Endothelial cell of umbilical vein (primary cell): ENCODE data around the gene LCOR. TPM values are rescaled to one million over a fixed set of nuclear protein-coding genes. Genes with fewer than 3 reads are reported as not detected.

Experiments
- BruUV-seq: library from RNA; stranded (reverse); fragments of 400-500 nt; replicated peaks from 2 replicates; lab custom pipeline; 2021; lab: Mats Ljungman, UMichigan
- CTCF ChIA-PET: fragments of 300-600, 350-600 bp; sonication (Branson Sonifier 250); formaldehyde crosslinking; loops from one replicate; lab custom pipeline; 2021; ENCODE audit warnings: antibody characterized with exemption, inconsistent platforms; lab: Charles Lee
- POLR2A ChIA-PET: fragments of 300-600, 350-600 bp; sonication (Branson Sonifier 250); formaldehyde crosslinking; loops from one replicate; lab custom pipeline; 2021; ENCODE audit warnings: antibody characterized with exemption, inconsistent platforms; lab: Charles Lee
- DNase-seq: peaks from one replicate; pipeline ENCODE4 v3.0.0-alpha.2; 2011; ENCODE audit warnings: low read depth, low spot score
- FAIRE-seq: peaks from 2 replicates; lab custom pipeline; 2011; peaks lifted over from hg19 to GRCh38; lab: Jason Lieb, UNC
- H2AFZ ChIP-seq: 2 replicates; pipeline ENCODE4 v1.6.0; 2012; ENCODE audit warnings: low read depth, low read length, control low read depth, inconsistent platforms
- H3K27ac ChIP-seq: 2 replicates; pipeline ENCODE4 v1.5.1; 2011; ENCODE audit warnings: low read depth, mild to moderate bottlenecking, control low read depth, low read length, moderate library complexity; ENCODE audit not compliant: insufficient read depth
- H3K27me3 ChIP-seq, 2 experiments: 2 replicates each; pipeline versions ENCODE4 v1.6.0 to v1.6.1; 2011; ENCODE audit warnings: low read length in 2 of 2, mixed read lengths in 1 of 2; ENCODE audit not compliant: control insufficient read depth in 2 of 2, insufficient read depth in 2 of 2
- H3K36me3 ChIP-seq, 2 experiments: 2 replicates in 1 of 2; 3 replicates in 1 of 2; pipeline ENCODE4 v1.5.1; 2011; ENCODE audit warnings: low read length in 2 of 2, mild to moderate bottlenecking in 1 of 2, moderate library complexity in 1 of 2; ENCODE audit not compliant: control insufficient read depth in 2 of 2, insufficient read depth in 2 of 2; ENCODE audit errors: extremely low read depth in 1 of 2
- H3K4me1 ChIP-seq: 3 replicates; pipeline ENCODE4 v1.5.1; 2011; ENCODE audit warnings: mild to moderate bottlenecking, low read length; ENCODE audit not compliant: control insufficient read depth, insufficient read depth; ENCODE audit errors: extremely low read depth
- H3K4me2 ChIP-seq: 2 replicates; pipeline ENCODE4 v1.6.1; 2011; ENCODE audit warnings: low read length, control low read depth, mixed read lengths; ENCODE audit not compliant: insufficient read depth
- H3K4me3 ChIP-seq, 3 experiments: fragments of 200-600 bp in 1 of 3; sonication (generic), shearing (Covaris generic) in 1 of 3; replicated peaks in 1 of 3; 2 replicates each; pipeline ENCODE4 v1.5.1; 2011 to 2016; ENCODE audit warnings: control low read depth in 3 of 3, low read length in 3 of 3, mild to moderate bottlenecking in 2 of 3, inconsistent platforms in 1 of 3, low read depth in 1 of 3, moderate library complexity in 1 of 3; ENCODE audit not compliant: insufficient read depth in 1 of 3
- H3K79me2 ChIP-seq: 2 replicates; pipeline ENCODE4 v1.6.0; 2012; ENCODE audit warnings: low read length, inconsistent platforms; ENCODE audit not compliant: control insufficient read depth, insufficient read depth
- H3K9ac ChIP-seq: replicated peaks from 2 replicates; pipeline ENCODE3; 2011; ENCODE audit warnings: low read length, control low read depth; ENCODE audit not compliant: insufficient read depth; ENCODE audit errors: extremely low read depth
- H3K9me1 ChIP-seq: replicated peaks from 3 replicates; pipeline ENCODE4 v1.6.0; 2011; ENCODE audit warnings: mild to moderate bottlenecking, low read length; ENCODE audit not compliant: control insufficient read depth, insufficient read depth; ENCODE audit errors: extremely low read depth
- H3K9me3 ChIP-seq: replicated peaks from 2 replicates; pipeline ENCODE4 v1.5.1; 2012; ENCODE audit warnings: low read length, inconsistent platforms; ENCODE audit not compliant: control insufficient read depth, insufficient read depth
- H4K20me1 ChIP-seq: replicated peaks from 2 replicates; pipeline ENCODE3; 2011; ENCODE audit warnings: mild to moderate bottlenecking, low read length; ENCODE audit not compliant: control insufficient read depth, insufficient read depth; ENCODE audit errors: extremely low read depth
- CTCF ChIP-seq, 2 donors: IDR thresholded peaks; 1 replicate in 1 of 2; 2 replicates in 1 of 2; pipeline ENCODE4 v1.5.1; 2011; ENCODE audit warnings: low read length in 2 of 2, mild to moderate bottlenecking in 2 of 2, moderate library complexity in 2 of 2, control low read depth in 1 of 2, inconsistent platforms in 1 of 2, low read depth in 1 of 2; ENCODE audit not compliant: insufficient read depth in 1 of 2; ENCODE audit errors: extremely low read depth in 1 of 2
- JUN ChIP-seq: IDR thresholded peaks from 2 replicates; pipeline ENCODE4 v1.6.1; 2011; ENCODE audit warnings: borderline replicate concordance, low read depth; ENCODE audit not compliant: insufficient read length, insufficient read depth
- dilution Hi-C: fragments of 300-500 bp; cut with MboI; formaldehyde crosslinking; loops from one replicate; pipeline ENCODE4 v1.15.0; 2019; ENCODE audit warnings: low sequenced_read_pairs; ENCODE audit not compliant: extremely low pct_ligation_motif_present
- intact Hi-C: fragments of 100-400 bp; cut with micrococcal nuclease; formaldehyde crosslinking; loops from one replicate; pipeline ENCODE4 v1.10.0; 2022
- polyA plus RNA-seq, 4 experiments: library from polyadenylated mRNA; depleted of rRNA in 3 of 4; stranded (reverse) in 3 of 4; unstranded in 1 of 4; fragments of >200 nt; gene quantifications; 2 replicates each; pipeline versions ENCODE4 v1.2.1 to v1.2.3, GENCODE V29; 2011 to 2012; ENCODE audit warnings: missing spikeins in 1 of 4
- total RNA-seq: library from RNA; stranded (reverse); gene quantifications from 2 replicates; pipeline ENCODE4 v1.2.3, GENCODE V29; 2021

Gene LCOR
- total and polyA plus RNA-seq, 2 donors (not counting 3 experiments of a cell fraction or from before 2014, with no cell fraction given) = 11.6 to 39.0 TPM

DNA sequence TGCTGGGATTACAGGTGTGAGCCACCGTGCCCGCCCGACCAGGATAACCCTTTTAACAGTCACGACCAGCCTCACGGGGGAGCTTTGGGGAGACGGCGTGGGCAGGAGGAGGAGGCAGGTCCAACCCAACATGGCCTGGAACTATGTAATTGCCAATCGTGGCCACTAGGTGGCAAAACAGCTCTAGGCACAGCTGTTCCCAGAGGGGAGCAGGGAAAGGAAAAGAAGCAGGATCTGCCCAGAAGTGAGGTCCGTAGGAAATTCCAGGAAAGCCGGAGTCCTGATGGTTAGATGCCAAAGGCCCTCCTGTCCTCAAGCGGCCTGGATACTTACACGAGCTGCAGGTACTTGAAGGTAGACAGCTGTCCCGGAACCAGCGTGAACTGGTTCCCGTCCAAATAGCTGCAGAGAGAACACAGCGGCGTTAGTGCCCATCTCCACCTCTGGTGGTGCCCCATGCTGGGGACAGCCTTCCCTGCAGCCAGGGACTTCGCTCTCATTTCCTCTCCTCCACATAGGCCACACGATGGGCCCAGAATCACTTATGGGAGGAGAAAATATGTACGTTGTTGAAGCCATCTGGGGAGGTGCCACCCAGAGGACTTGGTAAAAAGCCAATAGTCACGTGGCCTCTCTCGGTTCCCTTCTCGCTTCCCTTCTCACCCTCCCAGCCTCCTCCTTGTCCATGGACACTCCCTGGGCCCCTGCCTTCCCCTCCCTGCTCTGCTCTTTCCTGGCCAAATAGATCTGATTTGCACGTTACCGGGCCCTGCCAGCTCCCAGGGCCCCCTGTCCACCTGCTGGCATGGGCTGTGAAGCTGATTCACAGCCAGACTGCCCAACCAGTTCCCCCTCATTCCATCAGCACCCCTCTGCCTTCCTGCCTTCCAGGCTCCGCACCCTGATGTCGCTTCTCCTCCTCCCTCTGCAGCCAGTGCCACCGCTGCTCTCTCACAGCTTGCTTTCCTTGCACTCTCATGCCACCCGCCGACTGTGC, 205.6 kb downstream of the LCOR start:
- FAIRE-seq = peak; percentile 89
- Histone ChIP-seq H2AFZ (peak overlapping the region; percentile 46), H3K27ac (no peak overlapping the region), H3K4me3 (peak overlapping the region in 2 of 3 experiments; percentile 20 to 35), H3K79me2 (no peaks in the 10 kb centered on the region), H3K4me2 (peak overlapping the region; percentile 57), H3K4me1 (peaks cover 5% of the 10 kb centered on the region), H3K9me1 (no peaks in the 10 kb centered on the region), H3K36me3 (no peaks in the 10 kb centered on the region), H3K9ac (no peak overlapping the region), H3K27me3 (peaks cover 0 to 2% of the 10 kb centered on the region in 2 experiments), H3K9me3 (no peaks in the 10 kb centered on the region), H4K20me1 (no peaks in the 10 kb centered on the region)
- peak; percentile 82 for DNase-seq
- POLR2A ChIA-PET = interaction anchor here (0.7 kb wide), 1 partner anchor 13 kb away, joined by 4 read pairs; no protein-coding TSS in a partner anchor
- no TSS peak for BruUV-seq
- dilution Hi-C loops (no loop called here), intact Hi-C loops (loop anchor here (1.0 to 5.0 kb wide), 3 partner anchors 13 to 250 kb away; no protein-coding TSS in a partner anchor)
- TF ChIP-seq JUN = no peak
- peak; percentile 81 to 87 for TF ChIP-seq CTCF (IDR thresholded peaks at IDR 0.05; ENCODE audit: extremely low read depth in 1 of 2, insufficient read depth in 1 of 2, low read depth in 1 of 2, low read length in 2 of 2)
- CTCF ChIA-PET = interaction anchor here (0.5 to 5.8 kb wide), 40 partner anchors 8 to 1829 kb away, joined by 3 to 161 read pairs (median 5); no protein-coding TSS in a partner anchor
